Panc1 (cell line): ENCODE results near the gene ZNF726. TPM values are rescaled to one million over a fixed set of nuclear protein-coding genes. Genes with fewer than 3 reads are reported as not detected.

Experiments
- ATAC-seq: fragments of 200-7000 bp; cut with Tn5 transposase; 2 replicates; pipeline ENCODE4 v1.9.1; 2020; ENCODE audit warnings: mild to moderate bottlenecking, moderate library complexity
- BruUV-seq: library from RNA; stranded (reverse); fragments of 400-500 nt; replicated peaks from 2 replicates; lab custom pipeline; 2021; lab: Mats Ljungman, UMichigan
- CTCF ChIA-PET: fragments of 300-600 bp; sonication (Branson Sonifier 250); formaldehyde crosslinking; loops from one replicate; lab custom pipeline; 2022; ENCODE audit warnings: antibody characterized with exemption; lab: Charles Lee
- POLR2A ChIA-PET: fragments of 300-600 bp; sonication (Branson Sonifier 250); formaldehyde crosslinking; loops from one replicate; lab custom pipeline; 2022; ENCODE audit warnings: antibody characterized with exemption; lab: Charles Lee
- DNase-seq: peaks from one replicate; pipeline ENCODE4 v3.0.0-alpha.2; 2010; ENCODE audit warnings: low read depth, low spot score
- H3K27ac ChIP-seq: 2 replicates; pipeline ENCODE4 v1.5.1; 2011; ENCODE audit warnings: mild to moderate bottlenecking, low read length, inconsistent platforms
- H3K27me3 ChIP-seq: fragments of 200-500 bp; sonication (Bioruptor generic); 2 replicates; pipeline ENCODE4 v1.6.0; 2014; ENCODE audit warnings: low read length, inconsistent platforms; ENCODE audit not compliant: control insufficient read depth, insufficient read depth
- H3K36me3 ChIP-seq: fragments of 200-500 bp; sonication (Bioruptor generic); 2 replicates; pipeline ENCODE4 v1.5.1; 2014; ENCODE audit warnings: inconsistent platforms, mild to moderate bottlenecking, low read length, moderate library complexity; ENCODE audit not compliant: control insufficient read depth, insufficient read depth
- H3K4me1 ChIP-seq: 2 replicates; pipeline ENCODE4 v1.5.1; 2011; ENCODE audit warnings: inconsistent platforms, mild to moderate bottlenecking, low read length, moderate library complexity; ENCODE audit not compliant: control insufficient read depth, insufficient read depth
- H3K4me3 ChIP-seq, 2 experiments: 2 replicates each; pipeline ENCODE4 v1.5.1; 2011 to 2012; ENCODE audit warnings: low read depth in 2 of 2, low read length in 2 of 2, mild to moderate bottlenecking in 2 of 2, inconsistent platforms in 1 of 2, moderate library complexity in 1 of 2
- H3K9me3 ChIP-seq: fragments of 200-500 bp; sonication (Bioruptor generic); 2 replicates; pipeline ENCODE4 v1.5.1; 2014; ENCODE audit warnings: low read depth, mild to moderate bottlenecking, inconsistent platforms, low read length, moderate library complexity; ENCODE audit not compliant: control insufficient read depth, insufficient read depth
- CTCF ChIP-seq: fragments of 450-650 bp; IDR thresholded peaks from 2 replicates; pipeline ENCODE4 v1.5.1; 2017; ENCODE audit warnings: mild to moderate bottlenecking
- POLR2AphosphoS5 ChIP-seq: IDR thresholded peaks from 2 replicates; pipeline ENCODE4 v1.6.1; 2012; ENCODE audit warnings: mild to moderate bottlenecking, low read depth, low read length, moderate library complexity
- REST ChIP-seq, 2 experiments: IDR thresholded peaks; 2 replicates each; pipeline ENCODE4 v1.6.1; 2011 to 2012; ENCODE audit warnings: low read depth in 2 of 2, control low read depth in 1 of 2, low read length in 1 of 2, mild to moderate bottlenecking in 1 of 2, moderate library complexity in 1 of 2; ENCODE audit not compliant: insufficient read depth in 1 of 2
- SIN3A ChIP-seq: IDR thresholded peaks from 2 replicates; pipeline ENCODE4 v1.6.1; 2012; ENCODE audit warnings: low read depth, mild to moderate bottlenecking, low read length, moderate library complexity, borderline replicate concordance; ENCODE audit not compliant: insufficient read depth
- TCF7L2 ChIP-seq: IDR thresholded peaks from 2 replicates; pipeline ENCODE4 v1.6.1; 2011; ENCODE audit warnings: mild to moderate bottlenecking, low read depth, low read length, inconsistent platforms
- in situ Hi-C: cut with HindIII; loops from 2 replicates; pipeline ENCODE4 v1.10.0; 2016; ENCODE audit warnings: low sequenced_read_pairs, low pct_unique_long_range_greater_than_20kb
- intact Hi-C: fragments of 100-400 bp; cut with micrococcal nuclease; formaldehyde crosslinking; loops from one replicate; pipeline ENCODE4 v1.10.0; 2022; ENCODE audit not compliant: unreplicated experiment
- total RNA-seq: library from RNA; stranded (reverse); gene quantifications from one replicate; pipeline ENCODE4 v1.2.1, GENCODE V29; 2021; ENCODE audit not compliant: unreplicated experiment

ZNF726 gene
- total RNA-seq, 1 experiment from 2014 or later: 7.2 TPM

- in situ Hi-C loops: no loop called here
- no peak overlapping the region for H3K4me3 ChIP-seq
- POLR2A ChIA-PET: no interaction called here
- TF ChIP-seq CTCF: no peak
- TF ChIP-seq SIN3A: no peak
- TF ChIP-seq REST (IDR thresholded peaks at IDR 0.05; ENCODE audit: insufficient read depth in 1 of 2, low read depth in 2 of 2, low read length in 1 of 2): no peak
- TF ChIP-seq POLR2AphosphoS5: no peak
- TF ChIP-seq TCF7L2: no peak
- CTCF ChIA-PET: no interaction called here
- H3K27me3 ChIP-seq: no peaks in the 10 kb centered on the region
- no peak overlapping the region for H3K27ac ChIP-seq
- no peaks in the 10 kb centered on the region for H3K4me1 ChIP-seq
- intact Hi-C loops: no loop called here
- ATAC-seq (no peak), DNase-seq (no peak)
- H3K36me3 ChIP-seq: no peaks in the 10 kb centered on the region
- no peaks in the 10 kb centered on the region for H3K9me3 ChIP-seq
- no TSS peak for BruUV-seq
Measured at GRCh38 chr19:23978068-23978467, 63.4 kb downstream of the ZNF726 start.

- Histone ChIP-seq H3K36me3 (no peaks in the 10 kb centered on the region), H3K4me1 (no peaks in the 10 kb centered on the region), H3K9me3 (no peaks in the 10 kb centered on the region), H3K4me3 (no peak overlapping the region), H3K27me3 (no peaks in the 10 kb centered on the region), H3K27ac (no peak overlapping the region)
- BruUV-seq: no TSS peak
- intact Hi-C loops: no loop called here
- in situ Hi-C loops: no loop called here
- DNase-seq (no peak), ATAC-seq (no peak)
- CTCF ChIA-PET: no interaction called here
- TF ChIP-seq CTCF: no peak
- TF ChIP-seq REST (IDR thresholded peaks at IDR 0.05; ENCODE audit: insufficient read depth in 1 of 2, low read depth in 2 of 2, low read length in 1 of 2): no peak
- TF ChIP-seq POLR2AphosphoS5: no peak
- no peak for TF ChIP-seq SIN3A
- TF ChIP-seq TCF7L2: no peak
- POLR2A ChIA-PET: no interaction called here
Measured at GRCh38 chr19:23980805-23981204, 66.1 kb downstream of the ZNF726 start.
